Spinal cord (tissue), 10 donors: ENCODE data around the gene SULT1A1. TPM values are rescaled to one million over a fixed set of nuclear protein-coding genes. Genes with fewer than 3 reads are reported as not detected.
A peak's percentile ranks its signal among the peaks of the same experiment; 100 is the strongest.
"Not testable (repeated sequence)": the region's sequence is repeated elsewhere in the genome, so short reads cannot be mapped to it uniquely, and the experiment has no call there.

Experiments used
- DNase-seq, 6 donors: peaks; one replicate each; pipeline versions ENCODE4 v3.0.0 to v3.0.0-alpha.2; 2013 to 2015; ENCODE audit warnings: low spot score in 6 of 6, low read depth in 4 of 6
- H3K27ac ChIP-seq: one replicate; pipeline ENCODE4 v1.5.1; 2013; ENCODE audit warnings: low read depth, low read length, control low read depth
- H3K27me3 ChIP-seq: one replicate; pipeline ENCODE4 v1.6.1; 2013; ENCODE audit warnings: low read length; ENCODE audit not compliant: control insufficient read depth, insufficient read depth
- H3K36me3 ChIP-seq: one replicate; pipeline ENCODE4 v1.6.1; 2013; ENCODE audit warnings: low read length; ENCODE audit not compliant: control insufficient read depth, insufficient read depth
- H3K4me1 ChIP-seq: one replicate; pipeline ENCODE4 v1.6.1; 2013; ENCODE audit warnings: low read length; ENCODE audit not compliant: control insufficient read depth, insufficient read depth
- H3K4me3 ChIP-seq: one replicate; pipeline ENCODE4 v1.5.1; 2013; ENCODE audit warnings: low read depth, low read length, control low read depth
- H3K9me3 ChIP-seq: one replicate; pipeline ENCODE4 v1.6.1; 2013; ENCODE audit warnings: low read length; ENCODE audit not compliant: control insufficient read depth, insufficient read depth
- WGBS: methylation state at CpG from one replicate; pipeline ENCODE4 v1.1.5; 2013; ENCODE audit warnings: missing lambda C conversion rate; ENCODE audit not compliant: insufficient coverage; 5-methylcytosine and 5-hydroxymethylcytosine counted together
- polyA plus RNA-seq, 2 donors: library from polyadenylated mRNA; unstranded; fragments of 120-200 nt; gene quantifications; one replicate each; pipeline ENCODE4 v1.2.1, GENCODE V29; 2013; ENCODE audit not compliant: insufficient read length in 2 of 2
- total RNA-seq, 2 donors: library from RNA; depleted of rRNA in 1 of 2; stranded (reverse); fragments of 120-200 nt in 1 of 2; fragments of >200 nt in 1 of 2; gene quantifications; one replicate each; pipeline versions ENCODE4 v1.2.3 to v1.2.4, GENCODE V29; 2013 to 2014
- donor health status: healthy.

SULT1A1 gene
- total and polyA plus RNA-seq, 4 donors: 18.8 to 73.9 (median 29.8) TPM

- no peaks in the 10 kb centered on the region for H3K9me3 ChIP-seq
- peaks cover 21% of the 10 kb centered on the region for H3K36me3 ChIP-seq
- no peaks in the 10 kb centered on the region for H3K27me3 ChIP-seq
- DNase-seq: peak in 1 of 6 donors; percentile 2
- 86% methylated on average over 10 of the region's 10 CpGs for WGBS
- no peak overlapping the region for H3K4me3 ChIP-seq
- peak overlapping the region; percentile 76 for H3K27ac ChIP-seq
- no peaks in the 10 kb centered on the region for H3K4me1 ChIP-seq
These were observed 849 bp upstream of the SULT1A1 start for GRCh38 chr16:28610595-28611191.

- not testable (repeated sequence) for H3K27me3 ChIP-seq, H3K4me1 ChIP-seq, H3K9me3 ChIP-seq
- 77% methylated on average over 10 of the region's 11 CpGs for WGBS
- DNase-seq: peak in 1 of 6 donors; percentile 51
- Histone ChIP-seq H3K4me3 (peak overlapping the region; percentile 32), H3K36me3 (peaks cover 21% of the 10 kb centered on the region), H3K27ac (peak overlapping the region; percentile 11)
These were observed 812 bp downstream of the SULT1A1 start for GRCh38 chr16:28608867-28609596.

GRCh38 chr16:28608496-28608808, 1.4 kb downstream of the SULT1A1 start:
- not testable (repeated sequence) for H3K4me3 ChIP-seq, H3K27me3 ChIP-seq, H3K9me3 ChIP-seq, H3K27ac ChIP-seq, H3K4me1 ChIP-seq, DNase-seq
- WGBS: 100% methylated on average over 3 of the region's 7 CpGs
- peaks cover 21% of the 10 kb centered on the region for H3K36me3 ChIP-seq

GRCh38 chr16:28607681-28608495, 2.0 kb downstream of the SULT1A1 start:
- 96% methylated on average over 5 of the region's 10 CpGs for WGBS
- H3K4me1 ChIP-seq, H3K27me3 ChIP-seq, H3K4me3 ChIP-seq, H3K9me3 ChIP-seq, H3K27ac ChIP-seq: not testable (repeated sequence)
- peak in 1 of 6 donors; percentile 0 for DNase-seq
- peaks cover 21% of the 10 kb centered on the region for H3K36me3 ChIP-seq

GRCh38 chr16:28607116-28607623, 2.7 kb downstream of the SULT1A1 start:
- no peak overlapping the region for H3K27ac ChIP-seq
- no peaks in the 10 kb centered on the region for H3K9me3 ChIP-seq
- H3K27me3 ChIP-seq: no peaks in the 10 kb centered on the region
- peaks cover 21% of the 10 kb centered on the region for H3K36me3 ChIP-seq
- H3K4me1 ChIP-seq: no peaks in the 10 kb centered on the region
- DNase-seq: no peak
- H3K4me3 ChIP-seq: no peak overlapping the region
- WGBS: 97% methylated on average over 8 of the region's 9 CpGs

- peaks cover 21% of the 10 kb centered on the region for H3K36me3 ChIP-seq
- WGBS: 92% methylated on average over 13 of the region's 16 CpGs
These were observed 3.3 kb downstream of the SULT1A1 start for GRCh38 chr16:28606291-28607115.

GRCh38 chr16:28604186-28604565, 5.7 kb downstream of the SULT1A1 start:
- H3K4me3 ChIP-seq: no peak overlapping the region
- H3K4me1 ChIP-seq: no peaks in the 10 kb centered on the region
- no peak for DNase-seq
- H3K9me3 ChIP-seq: no peaks in the 10 kb centered on the region
- peaks cover 16% of the 10 kb centered on the region for H3K36me3 ChIP-seq
- 62% methylated on average over 7 of the region's 8 CpGs for WGBS
- no peak overlapping the region for H3K27ac ChIP-seq
- H3K27me3 ChIP-seq: peaks cover 3% of the 10 kb centered on the region

More at GRCh38 chr16:28606291-28607115, 3.3 kb downstream of the SULT1A1 start:
- Histone ChIP-seq H3K9me3 (no peaks in the 10 kb centered on the region), H3K4me1 (no peaks in the 10 kb centered on the region), H3K27me3 (peaks cover 2% of the 10 kb centered on the region), H3K4me3 (no peak overlapping the region), H3K27ac (no peak overlapping the region)
- DNase-seq: no peak

- Histone ChIP-seq H3K27ac (no peak overlapping the region), H3K27me3 (peaks cover 3% of the 10 kb centered on the region), H3K9me3 (no peaks in the 10 kb centered on the region), H3K36me3 (peaks cover 13% of the 10 kb centered on the region), H3K4me3 (no peak overlapping the region), H3K4me1 (no peaks in the 10 kb centered on the region)
- DNase-seq: no peak
- 86% methylated on average over 11 of the region's 11 CpGs for WGBS
These were observed 6.3 kb downstream of the SULT1A1 start for GRCh38 chr16:28603381-28604185.
